HG03095 (cell line): Measurements from ENCODE around the gene GATM.

Experiments
- ATAC-seq: cut with Tn5 transposase; IDR thresholded peaks from one replicate; pipeline ENCODE4 v1.9.1; 2021; ENCODE audit warnings: moderate library complexity; ENCODE audit not compliant: unreplicated experiment

GATM gene, protein sequence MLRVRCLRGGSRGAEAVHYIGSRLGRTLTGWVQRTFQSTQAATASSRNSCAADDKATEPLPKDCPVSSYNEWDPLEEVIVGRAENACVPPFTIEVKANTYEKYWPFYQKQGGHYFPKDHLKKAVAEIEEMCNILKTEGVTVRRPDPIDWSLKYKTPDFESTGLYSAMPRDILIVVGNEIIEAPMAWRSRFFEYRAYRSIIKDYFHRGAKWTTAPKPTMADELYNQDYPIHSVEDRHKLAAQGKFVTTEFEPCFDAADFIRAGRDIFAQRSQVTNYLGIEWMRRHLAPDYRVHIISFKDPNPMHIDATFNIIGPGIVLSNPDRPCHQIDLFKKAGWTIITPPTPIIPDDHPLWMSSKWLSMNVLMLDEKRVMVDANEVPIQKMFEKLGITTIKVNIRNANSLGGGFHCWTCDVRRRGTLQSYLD

GRCh38 chr15:45378149-45378912 is at the start of gene GATM:
Gene GATM, minus strand, starts transcription at chr15:45378544. Its CDS starts 91 bp downstream, at chr15:45378453.
- peak; percentile 82 for ATAC-seq

DNA sequence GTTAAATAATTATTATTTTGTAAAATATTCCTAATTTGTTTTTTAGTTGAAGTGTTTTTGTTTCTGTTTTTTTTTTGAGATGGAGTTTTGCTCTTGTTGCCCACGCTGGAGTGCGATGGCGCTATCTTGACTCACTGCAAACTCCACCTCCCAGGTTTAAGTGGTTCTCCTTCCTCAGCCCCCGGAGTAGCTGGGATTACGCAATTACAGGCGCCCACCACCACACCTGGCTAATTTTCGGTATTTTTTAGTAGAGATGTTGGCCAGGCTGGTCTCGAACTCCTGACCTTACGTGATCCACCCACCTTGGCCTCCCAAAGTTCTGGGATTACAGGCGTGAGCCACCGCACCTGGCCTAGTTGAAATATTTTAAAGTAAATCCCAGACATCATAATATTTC is 48.7 kb upstream of the GATM start:
- ATAC-seq: no peak

GRCh38 chr15:45425135-45425534 is 46.8 kb upstream of the GATM start:
- ATAC-seq: no peak

- no peak for ATAC-seq
Measured at GRCh38 chr15:45424429-45424828, 46.1 kb upstream of the GATM start.

GRCh38 chr15:45417303-45417950 is 39.1 kb upstream of the GATM start:
- ATAC-seq: no peak

- ATAC-seq: no peak
Measured at GRCh38 chr15:45414215-45414885, 36.0 kb upstream of the GATM start.

DNA sequence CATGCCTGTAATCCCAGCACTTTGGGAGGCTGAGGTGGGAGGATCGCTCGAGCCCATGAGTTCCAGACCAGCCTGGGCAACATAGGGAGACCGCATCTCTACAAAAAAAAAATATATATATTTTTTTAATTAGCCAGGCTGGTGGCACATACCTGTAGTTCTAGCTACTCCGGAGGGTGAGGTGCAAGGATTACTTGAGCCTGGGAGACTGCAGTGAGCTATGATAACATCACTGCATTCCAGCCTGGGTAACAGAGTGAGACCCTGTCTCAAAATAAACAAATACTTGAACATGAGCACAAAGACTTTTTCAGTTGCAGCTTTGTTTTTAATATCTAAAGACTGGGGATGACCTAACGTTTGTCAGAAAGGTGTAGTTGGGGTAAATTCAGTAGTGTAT is 31.3 kb upstream of the GATM start:
- no peak for ATAC-seq

DNA sequence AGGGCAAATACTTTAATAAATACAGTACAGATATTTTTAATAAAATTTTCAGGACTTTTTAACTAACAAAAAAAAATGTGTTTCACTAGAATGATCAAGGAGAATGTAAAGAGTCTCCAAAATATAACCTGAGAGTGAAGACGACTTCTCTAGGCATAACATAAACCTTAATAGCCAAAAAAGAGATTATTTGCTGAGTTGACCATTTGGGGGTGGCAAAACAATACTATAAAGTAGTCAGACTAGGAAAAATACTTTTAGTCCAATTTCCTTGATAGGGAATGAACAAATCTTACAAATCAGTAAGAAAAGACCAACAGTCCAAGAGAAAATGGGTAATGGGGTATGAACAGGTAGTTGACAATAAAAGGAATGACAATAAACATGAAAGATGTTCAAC is 29.4 kb upstream of the GATM start:
- no peak for ATAC-seq

DNA sequence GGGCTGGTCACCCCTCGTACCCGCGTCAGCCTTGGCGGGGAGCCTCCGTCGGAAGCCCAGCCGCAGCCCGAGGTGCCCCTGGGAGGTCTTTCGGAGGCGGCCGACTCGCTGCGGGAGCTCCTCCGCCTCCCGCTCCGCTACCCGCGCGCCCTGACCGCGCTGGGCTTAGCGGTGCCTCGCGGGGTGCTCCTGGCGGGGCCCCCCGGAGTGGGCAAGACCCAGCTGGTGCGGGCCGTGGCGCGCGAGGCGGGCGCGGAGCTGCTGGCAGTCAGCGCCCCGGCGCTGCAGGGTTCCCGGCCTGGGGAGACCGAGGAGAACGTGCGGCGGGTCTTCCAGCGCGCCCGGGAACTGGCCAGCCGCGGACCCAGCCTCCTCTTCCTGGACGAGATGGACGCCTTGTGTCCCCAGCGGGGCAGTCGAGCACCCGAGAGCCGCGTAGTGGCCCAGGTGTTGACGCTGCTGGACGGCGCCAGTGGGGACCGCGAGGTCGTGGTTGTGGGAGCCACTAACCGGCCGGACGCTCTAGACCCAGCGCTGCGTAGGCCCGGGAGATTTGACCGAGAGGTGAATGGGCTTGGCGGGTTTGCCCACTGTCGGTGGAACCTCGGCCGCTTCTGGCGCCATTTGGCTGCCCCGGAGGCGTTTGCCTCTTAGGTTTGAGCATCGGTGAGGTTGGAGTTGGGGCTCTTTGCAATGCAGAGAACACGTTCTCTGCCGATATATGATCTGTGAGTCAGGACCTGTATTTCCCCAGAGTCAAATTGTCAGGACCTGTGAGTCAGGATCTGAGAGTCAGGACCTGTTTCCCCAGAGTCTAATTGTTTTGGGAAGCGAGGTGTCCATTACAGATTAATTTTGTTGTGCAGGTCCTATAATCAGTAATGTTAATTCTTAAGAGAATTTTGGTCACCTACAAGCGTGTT is 24.9 kb upstream of the GATM start:
- ATAC-seq: peak; percentile 37

DNA sequence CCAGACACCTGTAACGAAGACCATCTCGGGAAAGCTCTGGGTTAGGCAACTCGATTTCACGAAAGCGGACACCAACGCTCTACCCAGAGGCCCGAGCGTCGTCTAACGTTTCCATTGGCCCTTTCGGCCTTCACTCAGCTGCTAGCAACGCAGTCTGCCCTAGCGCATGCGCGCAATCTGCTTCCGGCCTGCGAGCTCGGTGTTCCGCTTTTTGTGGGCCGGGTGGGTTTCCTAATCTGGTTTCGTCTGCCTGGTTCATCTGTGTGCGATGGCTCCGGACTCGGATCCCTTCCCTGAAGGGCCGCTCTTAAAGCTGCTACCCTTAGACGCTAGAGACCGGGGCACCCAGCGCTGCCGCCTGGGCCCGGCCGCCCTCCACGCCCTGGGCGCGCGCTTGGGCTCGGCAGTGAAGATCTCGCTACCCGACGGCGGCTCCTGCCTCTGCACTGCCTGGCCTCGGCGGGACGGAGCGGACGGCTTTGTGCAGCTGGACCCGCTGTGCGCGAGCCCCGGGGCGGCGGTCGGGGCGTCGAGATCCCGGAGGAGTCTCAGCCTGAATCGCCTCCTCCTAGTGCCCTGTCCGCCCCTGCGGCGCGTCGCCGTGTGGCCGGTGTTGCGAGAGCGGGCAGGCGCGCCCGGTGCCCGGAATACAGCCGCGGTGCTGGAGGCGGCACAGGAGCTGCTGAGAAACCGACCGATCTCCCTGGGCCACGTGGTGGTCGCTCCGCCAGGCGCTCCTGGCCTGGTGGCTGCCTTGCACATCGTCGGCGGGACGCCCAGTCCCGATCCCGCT is 24.0 kb upstream of the GATM start:
- peak; percentile 76 for ATAC-seq

DNA sequence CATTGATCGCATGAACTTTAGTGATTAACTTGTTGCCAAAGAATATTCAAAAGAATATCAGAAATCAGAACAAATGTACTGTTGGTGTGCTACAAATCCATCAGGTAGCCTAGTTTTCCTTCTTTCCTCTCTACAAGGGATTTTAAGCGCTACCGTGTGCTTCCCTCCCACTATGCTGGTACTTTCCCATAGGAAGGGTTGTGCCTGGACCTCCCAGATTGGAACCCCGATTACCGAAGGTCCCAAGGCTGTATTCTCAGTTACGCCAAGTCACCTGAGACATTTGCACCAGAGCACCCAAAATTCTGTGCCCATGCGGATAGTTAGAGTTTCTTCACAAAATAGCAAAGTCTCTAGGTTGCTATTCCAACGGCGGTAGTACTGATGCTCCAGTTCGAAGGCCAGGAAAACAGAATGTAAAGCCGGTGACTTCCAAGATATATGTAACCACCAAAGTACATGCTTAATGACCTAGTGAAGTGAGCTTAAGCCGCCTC is 23.4 kb upstream of the GATM start:
- no peak for ATAC-seq

DNA sequence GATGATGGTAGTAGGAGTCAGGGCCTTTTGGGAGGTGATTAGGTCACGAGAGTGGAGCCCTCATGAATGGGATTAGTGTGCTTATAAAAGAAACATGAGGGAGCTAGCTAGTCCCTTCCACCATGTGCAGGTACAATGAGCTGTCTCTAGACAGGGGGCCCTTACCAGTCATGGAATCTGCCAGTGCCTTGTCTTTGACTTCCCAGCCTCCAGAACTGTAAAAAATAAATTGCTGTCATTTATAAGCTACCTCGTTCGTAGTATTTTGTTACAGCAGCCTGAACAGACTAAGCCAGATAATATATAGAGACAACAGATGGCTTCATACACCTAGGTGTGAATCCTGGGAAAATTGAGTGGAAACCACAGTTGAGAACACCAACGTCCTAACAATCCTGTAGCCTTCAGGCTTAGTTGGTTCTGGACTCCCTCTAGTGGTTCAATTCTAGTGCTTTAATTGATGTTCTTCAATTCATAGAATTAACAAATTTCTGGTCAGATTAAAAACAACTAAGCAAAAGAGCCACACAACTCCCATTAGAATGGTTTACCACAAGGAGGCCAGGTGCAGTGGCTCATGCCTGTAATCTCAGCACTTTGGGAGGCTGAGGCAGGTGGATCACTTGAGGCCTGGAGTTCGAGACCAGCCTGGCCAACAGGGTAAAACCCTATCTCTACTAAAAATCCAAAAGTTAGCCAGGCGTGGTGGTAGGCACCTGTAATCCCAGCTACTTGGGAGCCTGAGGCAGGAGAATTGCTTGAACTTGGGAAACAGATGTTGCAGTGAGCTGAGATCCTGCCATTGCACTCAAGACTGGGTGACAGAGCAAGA is 21.3 kb upstream of the GATM start:
- ATAC-seq: no peak

- no peak for ATAC-seq
Measured at GRCh38 chr15:45397116-45397665, 18.8 kb upstream of the GATM start.

- no peak for ATAC-seq
Measured at GRCh38 chr15:45395943-45396342, 17.6 kb upstream of the GATM start.

- ATAC-seq: no peak
Measured at GRCh38 chr15:45394681-45395080, 16.3 kb upstream of the GATM start.

- no peak for ATAC-seq
Measured at GRCh38 chr15:45393851-45394250, 15.5 kb upstream of the GATM start.

GRCh38 chr15:45392584-45392855 is 14.2 kb upstream of the GATM start:
- no peak for ATAC-seq
